Type B pancreatic cell (in vitro differentiated cells): ENCODE measurements around the gene EEF1A2. TPM values are rescaled to one million over a fixed set of nuclear protein-coding genes. Genes with fewer than 3 reads are reported as not detected.

Experiments
- DNase-seq: peaks from one replicate; pipeline ENCODE4 v3.0.0; 2021; ENCODE audit warnings: mixed read lengths; ENCODE audit not compliant: unreplicated experiment; ENCODE audit errors: extremely low spot score
- H3K27ac Mint-ChIP-seq: 2 replicates; pipeline ENCODE4 v1.8.0; 2021; ENCODE audit warnings: mild to moderate bottlenecking, mixed read lengths
- H3K27me3 Mint-ChIP-seq: 2 replicates; pipeline ENCODE4 v1.8.0; 2021; ENCODE audit warnings: mixed read lengths
- H3K36me3 Mint-ChIP-seq: 2 replicates; pipeline ENCODE4 v1.8.0; 2021; ENCODE audit warnings: mixed read lengths
- H3K4me1 Mint-ChIP-seq: one replicate; pipeline ENCODE4 v1.8.0; 2021; ENCODE audit warnings: mixed read lengths; ENCODE audit not compliant: unreplicated experiment
- H3K4me3 Mint-ChIP-seq: 2 replicates; pipeline ENCODE4 v1.8.0; 2021; ENCODE audit warnings: mild to moderate bottlenecking, mixed read lengths
- H3K9me3 Mint-ChIP-seq: 2 replicates; pipeline ENCODE4 v1.8.0; 2021; ENCODE audit warnings: mixed read lengths
- CTCF ChIP-seq: fragments of 200-600 bp; sonication (generic); conservative IDR thresholded peaks from 2 replicates; pipeline ENCODE4 v1.5.0; 2021; ENCODE audit warnings: antibody characterized with exemption, mild to moderate bottlenecking
- total RNA-seq: library from RNA; stranded (reverse); gene quantifications from 2 replicates; pipeline ENCODE4 v1.2.1, GENCODE V29; 2021; ENCODE audit warnings: low replicate concordance

The EEF1A2 gene
- total RNA-seq, 1 donor from 2014 or later = 20.5 TPM

- H3K4me1 Mint-ChIP-seq = no peaks in the 10 kb centered on the region
- H3K27me3 Mint-ChIP-seq = peaks cover 20% of the 10 kb centered on the region
- H3K4me3 Mint-ChIP-seq = peak overlapping the region; percentile 62
- no peak for TF ChIP-seq CTCF
- no peak overlapping the region for H3K27ac Mint-ChIP-seq
- peak; percentile 69 for DNase-seq
- no peaks in the 10 kb centered on the region for H3K9me3 Mint-ChIP-seq
- H3K36me3 Mint-ChIP-seq = no peaks in the 10 kb centered on the region
These were observed 642 bp downstream of the EEF1A2 start for GRCh38 chr20:63497946-63498935.

- peaks cover 20% of the 10 kb centered on the region for H3K27me3 Mint-ChIP-seq
- no peaks in the 10 kb centered on the region for H3K9me3 Mint-ChIP-seq
- H3K27ac Mint-ChIP-seq = no peak overlapping the region
- H3K36me3 Mint-ChIP-seq = no peaks in the 10 kb centered on the region
- TF ChIP-seq CTCF = no peak
- H3K4me1 Mint-ChIP-seq = no peaks in the 10 kb centered on the region
- no peak overlapping the region for H3K4me3 Mint-ChIP-seq
- peak; percentile 67 for DNase-seq
These were observed 1.5 kb downstream of the EEF1A2 start for GRCh38 chr20:63497138-63497945.

DNA sequence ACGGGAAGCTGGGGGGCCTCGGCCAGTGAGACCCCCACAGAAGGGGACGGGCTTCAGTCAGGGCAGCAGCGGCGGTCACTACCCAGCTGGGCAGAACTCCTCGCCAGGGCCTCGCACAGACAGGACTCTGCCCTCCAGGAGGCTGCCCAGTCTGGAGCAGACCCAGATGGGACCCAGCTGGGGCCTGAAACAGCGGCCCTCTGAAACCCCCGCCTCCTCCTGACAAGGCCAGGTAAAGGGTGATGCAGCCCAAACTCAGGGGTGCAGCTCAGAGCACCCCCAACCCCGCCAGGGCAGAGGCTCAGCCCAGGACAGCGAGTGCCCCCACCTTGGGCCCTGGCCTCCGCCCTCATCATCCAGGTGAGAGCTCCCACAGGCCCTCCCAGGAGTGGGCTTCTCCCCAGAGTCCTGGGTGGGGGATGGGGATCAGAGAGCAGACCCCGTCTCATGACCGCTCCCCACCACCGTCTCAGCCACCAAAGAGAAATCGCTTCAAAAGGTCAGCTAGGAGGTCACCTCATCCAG lies 2.2 kb downstream of the EEF1A2 start:
- no peak for TF ChIP-seq CTCF
- DNase-seq = peak; percentile 69

DNA sequence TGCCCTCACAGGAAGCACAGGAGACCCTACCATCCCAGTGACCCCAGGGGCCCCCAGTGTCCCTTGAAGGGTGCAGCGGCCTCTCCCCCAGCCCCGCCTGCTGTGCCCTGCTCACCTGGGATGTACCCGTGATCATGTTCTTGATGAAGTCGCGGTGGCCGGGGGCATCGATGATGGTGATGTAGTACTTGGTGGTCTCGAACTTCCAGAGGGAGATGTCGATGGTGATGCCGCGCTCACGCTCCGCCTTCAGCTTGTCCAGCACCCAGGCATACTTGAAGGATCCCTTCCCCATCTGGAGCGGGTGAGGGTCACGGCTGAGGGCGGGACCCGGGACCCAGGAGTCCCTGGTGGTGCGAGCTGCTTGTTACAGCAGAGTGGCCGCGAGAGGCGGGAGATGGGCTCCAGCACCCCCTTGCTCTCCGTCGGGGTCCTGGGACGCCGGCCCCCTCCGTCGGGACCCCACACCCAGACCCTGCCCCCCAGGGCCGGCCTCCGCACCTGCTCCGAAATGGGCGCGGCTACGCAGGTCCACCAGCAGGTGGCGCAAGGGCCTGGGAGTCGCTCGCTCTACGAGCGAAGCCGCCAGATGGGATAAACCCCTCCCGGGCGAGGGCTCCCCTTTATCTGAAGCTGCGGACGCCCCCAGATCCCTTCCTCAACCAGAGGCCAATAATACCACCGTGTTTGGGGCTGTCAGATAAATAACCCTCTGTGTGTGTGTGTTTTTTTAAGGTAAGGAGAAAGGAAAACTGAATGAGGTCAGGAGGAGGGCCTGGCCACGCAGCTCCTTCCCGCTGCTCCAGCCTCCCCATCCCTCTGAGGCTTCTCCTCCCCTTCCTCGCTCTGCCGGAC lies 2.9 kb downstream of the EEF1A2 start:
- Mint-ChIP-seq H3K36me3 (no peaks in the 10 kb centered on the region), H3K4me3 (peak overlapping the region; percentile 70), H3K9me3 (no peaks in the 10 kb centered on the region), H3K27me3 (peaks cover 16% of the 10 kb centered on the region), H3K4me1 (no peaks in the 10 kb centered on the region), H3K27ac (no peak overlapping the region)
- DNase-seq = peak; percentile 81
- peak; percentile 99 for TF ChIP-seq CTCF

More for the DNA sequence above, 2.2 kb downstream of the EEF1A2 start:
- Mint-ChIP-seq H3K27me3 (peaks cover 20% of the 10 kb centered on the region), H3K9me3 (no peaks in the 10 kb centered on the region), H3K4me3 (peak overlapping the region; percentile 70), H3K27ac (no peak overlapping the region), H3K4me1 (no peaks in the 10 kb centered on the region), H3K36me3 (no peaks in the 10 kb centered on the region)
